GM12891 (cell line): ENCODE measurements around the gene ZSWIM4. TPM values are rescaled to one million over a fixed set of nuclear protein-coding genes. Genes with fewer than 3 reads are reported as not detected.
"Not testable (repeated sequence)": the region's sequence is repeated elsewhere in the genome, so short reads cannot be mapped to it uniquely, and the experiment has no call there.

Experiments
- DNase-seq: peaks from one replicate; pipeline ENCODE4 v3.0.0; 2011; ENCODE audit warnings: low spot score; ENCODE audit not compliant: insufficient read length
- FAIRE-seq: peaks from 2 replicates; lab custom pipeline; 2011; peaks lifted over from hg19 to GRCh38; lab: Jason Lieb, UNC
- PAX5 ChIP-seq: IDR thresholded peaks from 2 replicates; pipeline ENCODE4 v1.6.1; 2011; ENCODE audit warnings: low read length, moderate library complexity, mild to moderate bottlenecking; ENCODE audit not compliant: insufficient read depth, severe bottlenecking
- POLR2A ChIP-seq: IDR thresholded peaks from 2 replicates; pipeline ENCODE4 v1.6.1; 2011; ENCODE audit warnings: low read depth, low read length, control low read depth
- POLR2AphosphoS5 ChIP-seq: IDR thresholded peaks from 2 replicates; pipeline ENCODE4 v1.6.1; 2011; ENCODE audit warnings: low read depth, low read length, control low read depth
- POU2F2 ChIP-seq: IDR thresholded peaks from 2 replicates; pipeline ENCODE4 v1.6.1; 2011; ENCODE audit warnings: low read depth, mild to moderate bottlenecking, control low read depth, low read length, moderate library complexity
- SPI1 ChIP-seq: IDR thresholded peaks from 2 replicates; pipeline ENCODE4 v1.6.1; 2011; ENCODE audit warnings: low read depth, low read length, control low read depth
- TAF1 ChIP-seq: IDR thresholded peaks from 2 replicates; pipeline ENCODE4 v1.6.1; 2011; ENCODE audit warnings: low read depth, low read length, control low read depth
- polyA plus RNA-seq: library from polyadenylated mRNA; unstranded; fragments of >200 nt; gene quantifications from one replicate; pipeline ENCODE4 v1.2.1, GENCODE V29; 2012; ENCODE audit warnings: low read depth, missing spikeins, inconsistent platforms; ENCODE audit not compliant: missing spikeins

Gene ZSWIM4
- polyA plus RNA-seq = 4.1 TPM

GRCh38 chr19:13794757-13795589 lies at the start of gene ZSWIM4:
ZSWIM4 (plus strand) TSS chr19:13795443; CDS start chr19:13795649, 206 bp downstream.
- DNase-seq = peak; percentile 98
- TF ChIP-seq TAF1 (no peak), POLR2A (no peak), PAX5 (no peak)
- peak; percentile 85 for FAIRE-seq

- no peak for FAIRE-seq
- TF ChIP-seq PAX5 (no peak), POLR2AphosphoS5 (no peak), POU2F2 (no peak), POLR2A (no peak), TAF1 (no peak), SPI1 (no peak)
- no peak for DNase-seq
Observed at GRCh38 chr19:13747098-13747453, 48.2 kb upstream of the ZSWIM4 start.

- TF ChIP-seq PAX5 = no peak
- TF ChIP-seq SPI1 = no peak
- TF ChIP-seq POU2F2 = no peak
- no peak for TF ChIP-seq POLR2AphosphoS5
- no peak for TF ChIP-seq POLR2A
- no peak for TF ChIP-seq TAF1
- FAIRE-seq (no peak), DNase-seq (no peak)
Observed at GRCh38 chr19:13748169-13748828, 46.9 kb upstream of the ZSWIM4 start.

GRCh38 chr19:13751436-13751835 lies 43.8 kb upstream of the ZSWIM4 start:
- DNase-seq = no peak
- no peak for FAIRE-seq
- TF ChIP-seq POLR2A (no peak), TAF1 (no peak), POU2F2 (no peak), SPI1 (no peak), POLR2AphosphoS5 (no peak), PAX5 (no peak)

GRCh38 chr19:13753622-13754021 lies 41.6 kb upstream of the ZSWIM4 start:
- DNase-seq, FAIRE-seq: not testable (repeated sequence)

- FAIRE-seq (no peak), DNase-seq (no peak)
- TF ChIP-seq POLR2A (no peak), TAF1 (no peak), SPI1 (no peak), POU2F2 (no peak), POLR2AphosphoS5 (no peak), PAX5 (no peak)
Observed at GRCh38 chr19:13756210-13756609, 39.0 kb upstream of the ZSWIM4 start.

- TF ChIP-seq TAF1 = no peak
- TF ChIP-seq POU2F2 = no peak
- TF ChIP-seq SPI1 = no peak
- TF ChIP-seq POLR2A = no peak
- TF ChIP-seq PAX5 = no peak
- no peak for TF ChIP-seq POLR2AphosphoS5
Observed at GRCh38 chr19:13757805-13758772, 37.2 kb upstream of the ZSWIM4 start.

GRCh38 chr19:13758795-13759194 lies 36.4 kb upstream of the ZSWIM4 start:
- FAIRE-seq (no peak), DNase-seq (no peak)
- no peak for TF ChIP-seq POLR2AphosphoS5
- no peak for TF ChIP-seq POU2F2

More at GRCh38 chr19:13757805-13758772, 37.2 kb upstream of the ZSWIM4 start:
- DNase-seq (no peak), FAIRE-seq (no peak)

- no peak for DNase-seq
Observed at GRCh38 chr19:13761423-13761822, 33.8 kb upstream of the ZSWIM4 start.

More at GRCh38 chr19:13761423-13761822, 33.8 kb upstream of the ZSWIM4 start:
- no peak for FAIRE-seq
- no peak for TF ChIP-seq POLR2AphosphoS5
- TF ChIP-seq POU2F2 = no peak
- no peak for TF ChIP-seq TAF1
- TF ChIP-seq PAX5 = no peak
- TF ChIP-seq POLR2A = no peak
- TF ChIP-seq SPI1 = no peak
